GM21723 (cell line): ENCODE data around the gene PGLYRP2.
"Not testable (repeated sequence)": the region's sequence is repeated elsewhere in the genome, so short reads cannot be mapped to it uniquely, and the experiment has no call there.

ENCODE experiments used
- ATAC-seq: cut with Tn5 transposase; IDR thresholded peaks from one replicate; pipeline ENCODE4 v1.9.1; 2021; ENCODE audit warnings: mild to moderate bottlenecking, moderate library complexity; ENCODE audit not compliant: unreplicated experiment

The PGLYRP2 gene, protein sequence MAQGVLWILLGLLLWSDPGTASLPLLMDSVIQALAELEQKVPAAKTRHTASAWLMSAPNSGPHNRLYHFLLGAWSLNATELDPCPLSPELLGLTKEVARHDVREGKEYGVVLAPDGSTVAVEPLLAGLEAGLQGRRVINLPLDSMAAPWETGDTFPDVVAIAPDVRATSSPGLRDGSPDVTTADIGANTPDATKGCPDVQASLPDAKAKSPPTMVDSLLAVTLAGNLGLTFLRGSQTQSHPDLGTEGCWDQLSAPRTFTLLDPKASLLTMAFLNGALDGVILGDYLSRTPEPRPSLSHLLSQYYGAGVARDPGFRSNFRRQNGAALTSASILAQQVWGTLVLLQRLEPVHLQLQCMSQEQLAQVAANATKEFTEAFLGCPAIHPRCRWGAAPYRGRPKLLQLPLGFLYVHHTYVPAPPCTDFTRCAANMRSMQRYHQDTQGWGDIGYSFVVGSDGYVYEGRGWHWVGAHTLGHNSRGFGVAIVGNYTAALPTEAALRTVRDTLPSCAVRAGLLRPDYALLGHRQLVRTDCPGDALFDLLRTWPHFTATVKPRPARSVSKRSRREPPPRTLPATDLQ

DNA sequence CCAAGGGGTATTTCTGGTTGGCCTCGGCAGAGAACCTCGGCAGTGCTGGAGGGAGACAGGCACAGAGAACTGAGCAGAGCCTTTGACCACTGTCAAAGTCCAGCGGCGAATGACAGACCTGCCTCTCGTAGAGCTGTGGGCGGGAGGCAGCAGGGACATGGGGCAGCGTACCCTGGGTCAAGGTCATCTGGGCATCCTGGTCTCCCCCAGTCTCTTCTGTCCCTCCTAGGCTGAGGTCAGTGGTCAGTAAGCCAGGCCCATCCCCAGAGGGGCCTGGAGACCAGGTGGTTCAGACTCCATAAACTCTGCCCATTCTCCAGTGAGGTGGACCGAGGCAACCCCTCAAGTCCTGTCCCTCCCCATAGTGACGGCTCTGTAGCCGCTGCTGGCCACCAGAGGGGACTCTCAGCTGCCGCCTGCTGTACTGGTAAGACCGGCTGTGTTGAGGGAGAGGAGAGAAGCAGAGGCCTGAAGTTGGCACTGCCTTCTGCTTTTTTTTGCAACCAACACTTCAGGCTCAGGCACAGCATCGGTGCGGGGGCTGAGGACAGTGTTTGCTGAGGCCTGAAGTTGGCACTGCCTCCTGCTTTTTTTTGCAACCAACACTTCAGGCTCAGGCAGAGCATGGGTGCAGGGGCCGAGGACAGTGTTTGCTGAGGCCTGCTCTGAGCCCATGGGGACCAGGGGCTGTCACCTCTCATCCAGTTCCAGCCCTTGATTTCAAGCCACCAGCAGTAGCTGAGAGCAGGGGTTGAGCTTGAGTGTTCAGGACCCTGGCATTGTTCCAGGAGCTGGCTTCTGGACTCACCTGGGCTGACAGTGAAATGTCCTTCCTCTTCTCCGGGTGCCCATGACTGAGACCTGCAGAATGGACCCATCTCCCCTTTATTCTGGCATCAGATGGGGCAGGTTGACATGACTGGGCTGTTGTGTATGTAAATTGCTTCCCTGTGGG lies at the start of gene PGLYRP2:
Gene PGLYRP2 (minus strand): TSS at position 111 of the 955 bp plus-strand sequence. CDS start 130 bp downstream, outside the sequence.
- ATAC-seq, result no peak

DNA sequence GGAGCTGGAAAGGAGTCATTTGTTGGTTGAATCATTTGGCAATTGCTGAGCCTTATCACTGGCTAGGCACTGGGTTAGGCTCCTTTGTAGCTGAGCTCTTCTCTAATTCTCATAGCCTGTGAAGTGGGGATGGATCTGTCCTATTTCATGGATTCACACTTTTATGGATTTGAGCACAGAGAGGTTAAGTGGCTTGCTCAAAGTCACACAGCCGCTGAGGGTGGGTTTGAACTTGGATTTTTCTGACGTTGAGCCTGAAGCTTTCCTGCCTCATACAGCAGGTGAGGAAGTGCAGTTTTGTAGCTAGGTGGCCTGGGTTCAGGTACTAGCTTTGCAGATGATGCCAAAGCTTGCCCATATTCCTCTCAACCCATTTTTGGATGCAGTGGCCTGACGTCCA lies 48.4 kb upstream of the PGLYRP2 start:
- ATAC-seq, result no peak

DNA sequence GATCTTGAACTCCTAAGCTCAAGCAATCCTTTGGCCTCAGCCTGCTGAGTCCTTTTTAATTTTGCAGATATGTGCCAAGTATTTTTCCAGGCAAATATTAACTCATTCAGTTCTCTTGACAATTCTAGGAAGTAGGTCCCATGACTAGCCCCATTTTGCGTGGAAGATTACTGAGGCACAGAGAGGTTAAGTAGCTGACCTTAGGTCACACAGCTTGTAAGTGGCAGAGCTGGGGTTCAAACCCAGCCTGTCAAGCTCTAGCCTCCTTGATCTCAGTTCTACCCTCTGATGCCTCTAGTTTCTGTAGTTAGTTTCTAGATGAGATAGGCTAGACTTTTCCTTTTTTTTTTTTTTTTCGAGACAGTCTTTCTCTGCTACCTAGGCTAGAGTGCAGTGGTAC lies 47.1 kb upstream of the PGLYRP2 start:
- ATAC-seq, result no peak

DNA sequence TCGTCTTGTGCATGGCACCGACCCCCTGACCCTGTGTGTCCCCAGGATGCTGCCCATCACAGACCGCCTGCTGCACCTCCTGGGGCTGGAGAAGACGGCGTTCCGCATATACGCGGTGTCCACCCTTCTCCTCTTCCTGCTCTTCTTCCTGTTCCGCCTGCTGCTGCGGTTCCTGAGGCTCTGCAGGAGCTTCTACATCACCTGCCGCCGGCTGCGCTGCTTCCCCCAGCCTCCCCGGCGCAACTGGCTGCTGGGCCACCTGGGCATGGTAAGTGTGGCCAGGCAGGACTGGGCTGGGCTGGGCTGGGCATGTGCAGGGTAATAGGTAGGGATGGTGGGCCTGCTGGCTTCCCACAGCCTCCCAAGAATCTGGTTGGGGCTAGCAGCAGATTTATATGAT lies 46.0 kb upstream of the PGLYRP2 start:
- ATAC-seq, result no peak

- no peak for ATAC-seq
Observed at GRCh38 chr19:15524781-15525180, 45.5 kb upstream of the PGLYRP2 start.

- no peak for ATAC-seq
Observed at GRCh38 chr19:15519433-15519976, 40.2 kb upstream of the PGLYRP2 start.

- no peak for ATAC-seq
Observed at GRCh38 chr19:15517778-15518177, 38.5 kb upstream of the PGLYRP2 start.

DNA sequence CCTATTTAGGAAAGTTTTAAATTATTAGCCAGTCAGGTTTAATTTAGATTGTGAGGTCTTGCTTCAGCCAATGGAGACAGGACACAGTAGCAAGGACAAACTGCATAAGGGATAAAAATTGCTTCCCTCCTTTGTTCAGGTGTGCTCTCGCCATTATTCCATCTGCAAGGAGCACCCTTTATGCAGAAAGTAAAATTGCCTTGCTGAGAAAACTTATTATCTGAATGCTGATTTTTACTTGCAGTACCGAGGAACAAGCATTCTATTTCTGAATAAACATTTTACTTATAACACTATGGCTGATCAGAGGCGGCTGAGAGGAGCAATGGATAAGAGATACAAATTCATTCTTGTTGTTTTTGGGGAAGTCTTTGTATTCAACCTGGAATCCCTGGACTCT lies 37.1 kb upstream of the PGLYRP2 start:
- ATAC-seq, result no peak

- ATAC-seq, result not testable (repeated sequence)
Observed at GRCh38 chr19:15515227-15515625, 35.9 kb upstream of the PGLYRP2 start.

- ATAC-seq, result no peak
Observed at GRCh38 chr19:15511671-15512424, 32.5 kb upstream of the PGLYRP2 start.

GRCh38 chr19:15508035-15508710 lies 28.9 kb upstream of the PGLYRP2 start, which contains the start of gene CYP4F22:
TSS of gene CYP4F22 (plus strand) at chr19:15508525. CDS start at chr19:15525337, 16,812 bp downstream.
- no peak for ATAC-seq

DNA sequence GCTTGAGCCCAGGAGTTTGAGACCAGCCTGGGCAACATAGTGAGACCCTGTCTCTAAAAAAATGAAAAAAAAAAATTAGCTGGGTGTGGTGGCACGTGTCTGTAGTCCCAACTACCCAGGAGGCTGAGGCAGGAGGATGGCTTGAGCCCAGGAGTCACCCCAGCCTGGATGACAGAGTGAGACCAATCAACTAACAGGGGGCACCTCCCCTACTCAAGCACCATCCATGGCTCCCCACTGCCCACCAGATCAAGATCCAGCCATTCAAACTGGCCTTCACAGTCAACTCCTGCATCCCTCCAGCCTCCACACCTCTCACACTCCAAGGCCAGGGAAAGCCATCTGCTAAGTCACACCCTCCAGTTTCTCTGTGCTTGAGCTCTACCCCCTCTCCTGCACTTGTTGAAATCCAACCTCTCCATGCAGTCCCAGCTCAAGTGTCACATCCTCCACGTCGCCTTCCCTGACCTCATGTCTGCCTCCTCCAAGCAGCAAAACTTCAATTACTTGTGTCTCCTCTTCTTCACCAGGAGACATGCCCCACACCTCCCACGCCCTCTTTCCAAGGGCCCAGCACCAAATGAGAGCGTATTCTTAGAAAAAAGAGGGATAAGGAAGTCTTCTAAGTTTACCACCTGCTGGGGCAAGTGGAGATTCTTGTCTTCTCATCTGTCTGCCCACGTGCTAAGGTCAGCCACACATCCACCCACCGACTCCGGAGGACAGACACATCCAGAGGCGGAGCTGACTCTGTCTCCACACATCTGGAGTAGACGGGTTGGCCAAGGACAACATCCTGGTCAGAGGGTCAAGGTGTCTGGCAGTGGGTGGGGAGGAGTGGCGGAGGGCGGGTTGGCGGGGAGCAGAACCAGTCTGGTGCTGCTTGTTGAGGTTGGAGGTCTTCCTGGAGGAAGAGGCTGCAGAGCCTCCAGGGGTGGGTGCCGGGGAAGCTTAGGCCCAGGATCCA lies 28.1 kb upstream of the PGLYRP2 start:
- ATAC-seq, result no peak

GRCh38 chr19:15506074-15506571 lies 26.8 kb upstream of the PGLYRP2 start:
- no peak for ATAC-seq

DNA sequence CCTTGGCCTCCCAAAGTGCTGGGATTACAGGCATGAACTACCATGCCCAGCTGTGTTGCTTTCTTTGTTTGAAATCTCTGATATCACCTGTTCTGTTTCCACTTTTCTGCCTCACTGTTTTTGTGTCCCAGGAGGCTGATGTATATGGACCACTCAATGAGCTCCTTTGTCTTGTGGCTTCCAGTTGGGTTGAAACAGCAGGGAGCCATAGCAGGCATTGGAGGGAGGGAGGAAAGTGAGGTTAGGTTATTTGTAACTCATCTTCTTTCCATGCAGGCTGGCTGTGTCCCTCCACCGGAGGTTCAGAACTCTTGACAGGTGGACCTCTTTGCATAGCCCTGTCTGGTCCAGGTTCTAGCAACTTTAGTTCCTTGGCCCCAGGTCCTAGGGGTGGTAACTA lies 23.0 kb upstream of the PGLYRP2 start:
- ATAC-seq, result no peak

DNA sequence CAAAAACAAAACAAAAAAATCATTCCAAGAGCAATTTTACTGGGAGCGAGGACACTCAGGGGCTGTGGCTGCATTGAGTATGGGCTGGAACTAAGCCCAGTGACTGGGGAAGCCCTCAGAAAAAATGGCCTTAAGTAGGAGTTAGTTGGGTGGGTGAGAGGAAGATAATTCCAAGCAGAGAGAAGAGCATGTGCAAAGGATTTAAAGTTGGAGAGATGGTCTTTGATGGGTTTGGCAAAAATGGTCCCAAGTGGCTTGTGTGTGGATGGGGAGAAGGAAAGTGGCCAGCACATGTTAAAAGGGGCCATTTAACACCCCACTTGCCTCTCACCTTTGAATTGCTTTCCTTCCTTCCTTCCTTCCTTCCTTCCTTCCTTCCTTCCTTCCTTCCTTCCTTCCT lies 22.3 kb upstream of the PGLYRP2 start:
- ATAC-seq, result no peak

DNA sequence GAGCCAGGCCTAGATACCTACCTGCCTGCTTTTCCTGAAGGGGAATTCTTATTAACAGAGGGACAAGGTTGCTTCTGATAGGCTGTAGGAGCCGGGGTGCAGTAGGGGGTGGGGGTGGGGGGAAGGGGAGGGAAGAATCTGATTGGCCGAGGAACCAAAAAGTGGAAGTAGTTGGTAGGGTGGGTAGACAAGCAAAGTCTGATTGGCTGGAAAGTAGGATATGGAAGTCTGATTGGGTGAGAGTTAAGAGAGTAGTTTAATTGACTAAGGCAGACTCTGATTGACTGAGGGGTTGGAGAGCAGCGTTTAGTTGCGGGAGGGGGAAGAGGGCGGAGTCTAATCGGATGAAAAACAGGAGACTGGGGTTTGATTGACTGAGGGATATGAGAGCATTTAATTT lies 19.6 kb upstream of the PGLYRP2 start:
- ATAC-seq, result no peak

- no peak for ATAC-seq
Observed at GRCh38 chr19:15498156-15498858, 19.0 kb upstream of the PGLYRP2 start.

DNA sequence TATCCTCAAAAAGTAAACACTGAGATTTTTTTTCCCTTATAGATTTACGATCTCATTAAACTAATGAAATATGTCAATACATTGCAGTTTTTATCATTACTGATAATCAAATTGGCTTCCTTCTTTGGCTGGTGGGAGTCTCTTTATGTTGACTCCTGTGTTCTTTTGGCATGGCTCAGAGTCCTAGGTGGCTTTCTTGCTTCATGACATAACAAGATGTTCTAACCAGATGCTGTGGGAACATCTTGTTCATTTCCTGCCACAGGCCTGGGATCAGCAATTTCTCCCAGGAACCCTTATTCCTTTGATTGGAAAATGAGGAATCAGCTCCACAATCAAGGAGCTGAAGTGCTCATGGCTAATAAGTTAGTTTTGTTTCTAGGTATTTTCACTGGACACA lies 15.8 kb upstream of the PGLYRP2 start:
- ATAC-seq, result no peak
